Measurements from ENCODE around the gene LRTM2. TPM values are rescaled to one million over a fixed set of nuclear protein-coding genes. Genes with fewer than 3 reads are reported as not detected.

Gene LRTM2
- total RNA-seq, 1 experiment from 2014 or later: not detected

DNA sequence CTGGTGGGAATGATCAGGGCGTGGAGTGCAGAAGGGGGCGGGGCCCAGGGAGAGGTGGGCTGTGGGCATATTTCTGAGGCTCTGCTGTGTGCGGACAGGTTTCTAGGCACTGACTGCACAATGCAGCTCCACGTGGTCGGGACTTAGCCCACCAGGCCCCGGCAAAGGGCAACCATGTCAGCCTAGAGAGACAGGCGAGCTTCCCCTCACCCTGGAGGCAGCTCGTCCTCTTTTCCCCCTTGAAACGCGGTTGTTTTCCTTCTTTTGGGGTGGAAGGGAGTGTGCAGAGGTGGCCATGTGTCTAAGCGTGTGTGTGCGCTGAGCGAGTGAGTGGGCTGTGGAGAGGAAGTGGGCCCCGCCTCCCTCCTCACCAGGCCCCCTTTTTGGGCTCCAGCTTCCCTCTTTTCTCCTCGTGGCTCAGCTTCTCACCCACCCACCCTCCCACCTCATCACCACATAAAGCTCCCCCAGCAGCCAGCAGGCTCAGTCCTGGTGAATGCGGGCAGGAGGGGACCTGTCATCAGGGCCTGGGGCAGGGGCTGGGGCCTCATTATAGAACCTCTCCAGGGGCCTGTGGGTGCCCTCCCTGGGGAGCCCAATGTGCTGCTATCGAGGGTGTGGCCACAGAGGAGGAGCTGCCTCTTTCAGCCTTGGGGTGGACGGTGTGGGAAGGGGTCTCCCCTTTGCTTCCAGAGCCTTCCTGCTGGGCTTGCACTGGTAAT lies 22.0 kb downstream of the LRTM2 start:
- BruUV-seq (replicated peaks): no TSS peak
- no peaks in the 10 kb centered on the region for H3K9me3 ChIP-seq (ENCODE audit: low read length)
- H3K9ac ChIP-seq (ENCODE audit: low read length): no peak overlapping the region
- no peaks in the 10 kb centered on the region for H3K9me2 ChIP-seq (replicated peaks; ENCODE audit: low read length)
- intact Hi-C loops (cut with micrococcal nuclease): no loop called here
- no peak for DNase-seq
- no peaks in the 10 kb centered on the region for H4K20me1 ChIP-seq (ENCODE audit: low read length)
- no peaks in the 10 kb centered on the region for H3F3A ChIP-seq (ENCODE audit: low read length, unreplicated experiment)
- no peak overlapping the region for H3K4me3 ChIP-seq (ENCODE audit: low read length)
- peaks cover 36% of the 10 kb centered on the region for H3K27me3 ChIP-seq (ENCODE audit: low read length)
- H3K79me2 ChIP-seq (ENCODE audit: low read length): no peaks in the 10 kb centered on the region
- no peak overlapping the region for H3K4me2 ChIP-seq (ENCODE audit: low read length)
- H3K36me3 ChIP-seq (ENCODE audit: low read depth, low read length): no peaks in the 10 kb centered on the region
- no peak for TF ChIP-seq EZH2phosphoT487 (IDR thresholded peaks at IDR 0.05; ENCODE audit: borderline replicate concordance, low read length)
- TF ChIP-seq, protein P1, sequence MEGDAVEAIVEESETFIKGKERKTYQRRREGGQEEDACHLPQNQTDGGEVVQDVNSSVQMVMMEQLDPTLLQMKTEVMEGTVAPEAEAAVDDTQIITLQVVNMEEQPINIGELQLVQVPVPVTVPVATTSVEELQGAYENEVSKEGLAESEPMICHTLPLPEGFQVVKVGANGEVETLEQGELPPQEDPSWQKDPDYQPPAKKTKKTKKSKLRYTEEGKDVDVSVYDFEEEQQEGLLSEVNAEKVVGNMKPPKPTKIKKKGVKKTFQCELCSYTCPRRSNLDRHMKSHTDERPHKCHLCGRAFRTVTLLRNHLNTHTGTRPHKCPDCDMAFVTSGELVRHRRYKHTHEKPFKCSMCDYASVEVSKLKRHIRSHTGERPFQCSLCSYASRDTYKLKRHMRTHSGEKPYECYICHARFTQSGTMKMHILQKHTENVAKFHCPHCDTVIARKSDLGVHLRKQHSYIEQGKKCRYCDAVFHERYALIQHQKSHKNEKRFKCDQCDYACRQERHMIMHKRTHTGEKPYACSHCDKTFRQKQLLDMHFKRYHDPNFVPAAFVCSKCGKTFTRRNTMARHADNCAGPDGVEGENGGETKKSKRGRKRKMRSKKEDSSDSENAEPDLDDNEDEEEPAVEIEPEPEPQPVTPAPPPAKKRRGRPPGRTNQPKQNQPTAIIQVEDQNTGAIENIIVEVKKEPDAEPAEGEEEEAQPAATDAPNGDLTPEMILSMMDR (conservative IDR thresholded peaks at IDR 0.05; ENCODE audit: low read depth, low read length): no peak
- no peak for TF ChIP-seq EZH2 (IDR thresholded peaks at IDR 0.05; ENCODE audit: low read length, unreplicated experiment)
- ATAC-seq: no peak
- CTCF ChIA-PET: no interaction called here
- H3K27ac ChIP-seq (ENCODE audit: low read length): no peak overlapping the region
- POLR2A ChIA-PET (ENCODE audit: unreplicated experiment): no interaction called here
- peaks cover 11% of the 10 kb centered on the region for H3K4me1 ChIP-seq (ENCODE audit: insufficient read depth, low read length)
- no peak overlapping the region for H2AFZ ChIP-seq (ENCODE audit: low read length)

DNA sequence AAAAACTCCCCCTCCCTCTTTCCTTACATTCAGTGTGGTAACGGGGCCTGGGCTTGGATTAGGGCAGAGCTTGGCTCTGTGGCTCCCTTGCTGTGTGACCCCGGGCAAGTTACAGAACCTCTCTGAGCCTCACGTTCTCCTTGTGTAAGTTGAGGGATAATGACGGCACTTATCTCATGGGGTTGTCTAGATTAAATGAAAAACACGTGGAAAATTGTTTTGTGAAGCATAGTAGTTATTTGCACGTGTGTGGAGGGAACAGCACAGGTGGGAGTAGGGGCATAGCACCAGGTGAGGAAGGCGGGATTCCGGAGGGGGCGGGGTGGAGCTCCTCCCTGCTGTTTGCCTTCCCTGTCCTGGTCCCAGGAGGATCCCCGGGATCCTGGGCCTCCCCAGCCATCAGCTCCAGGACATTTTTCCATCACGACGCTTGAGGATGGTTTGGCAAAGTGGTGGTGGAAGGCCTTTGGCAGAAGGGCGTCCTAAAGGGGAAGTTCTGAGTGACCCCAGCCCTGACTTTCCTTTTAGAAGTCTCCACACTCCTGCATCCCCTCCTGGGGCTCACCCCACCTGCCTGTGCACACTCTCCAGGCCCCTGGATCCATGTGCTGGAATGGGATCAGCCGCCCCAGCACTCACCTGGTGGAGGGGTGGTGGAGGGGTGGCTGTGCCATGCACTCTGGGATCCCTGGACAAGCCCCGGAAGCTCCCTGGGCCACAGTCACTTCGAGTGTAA lies 22.7 kb downstream of the LRTM2 start:
- Histone ChIP-seq H3K79me2 (ENCODE audit: low read length) (no peaks in the 10 kb centered on the region), H3K9me2 (replicated peaks; ENCODE audit: low read length) (no peaks in the 10 kb centered on the region), H2AFZ (ENCODE audit: low read length) (no peak overlapping the region), H3K27me3 (ENCODE audit: low read length) (peaks cover 39% of the 10 kb centered on the region), H3K4me1 (ENCODE audit: insufficient read depth, low read length) (peaks cover 4% of the 10 kb centered on the region), H3K4me3 (ENCODE audit: low read length) (no peak overlapping the region), H3F3A (ENCODE audit: low read length, unreplicated experiment) (no peaks in the 10 kb centered on the region), H3K9me3 (ENCODE audit: low read length) (no peaks in the 10 kb centered on the region), H3K4me2 (ENCODE audit: low read length) (no peak overlapping the region), H4K20me1 (ENCODE audit: low read length) (no peaks in the 10 kb centered on the region), H3K9ac (ENCODE audit: low read length) (no peak overlapping the region), H3K36me3 (ENCODE audit: low read depth, low read length) (no peaks in the 10 kb centered on the region), H3K27ac (ENCODE audit: low read length) (no peak overlapping the region)
- ChIA-PET POLR2A (ENCODE audit: unreplicated experiment) (no interaction called here), CTCF (no interaction called here)
- no peak for TF ChIP-seq EZH2 (IDR thresholded peaks at IDR 0.05; ENCODE audit: low read length, unreplicated experiment)
- no peak for TF ChIP-seq EZH2phosphoT487 (IDR thresholded peaks at IDR 0.05; ENCODE audit: borderline replicate concordance, low read length)
- TF ChIP-seq, protein P1 (conservative IDR thresholded peaks at IDR 0.05; ENCODE audit: low read depth, low read length): no peak
- ATAC-seq (no peak), DNase-seq (no peak)
- intact Hi-C loops (cut with micrococcal nuclease): no loop called here
- BruUV-seq (replicated peaks): no TSS peak

DNA sequence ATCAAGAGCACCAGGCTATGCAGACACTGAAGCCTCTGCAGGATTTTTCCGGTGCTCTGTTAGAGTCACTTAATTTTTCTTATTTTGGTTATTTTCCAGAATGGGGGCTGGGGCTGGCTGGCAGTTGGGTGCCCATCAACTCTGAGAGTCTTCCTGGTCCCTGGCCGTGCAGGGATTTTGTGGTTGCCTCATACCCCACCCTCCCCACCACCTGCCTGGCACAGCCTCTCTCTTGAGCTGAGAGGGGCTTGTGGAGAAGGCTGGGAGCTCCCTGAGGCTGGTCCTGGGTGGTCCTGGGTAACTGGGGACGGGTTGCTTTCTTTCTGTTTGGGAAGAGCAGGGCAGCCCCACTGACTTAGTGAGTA lies 23.3 kb downstream of the LRTM2 start:
- no peak overlapping the region for H3K9ac ChIP-seq (ENCODE audit: low read length)
- ATAC-seq (no peak), DNase-seq (no peak)
- no peak overlapping the region for H3K4me3 ChIP-seq (ENCODE audit: low read length)
- intact Hi-C loops (cut with micrococcal nuclease): no loop called here
- no peak overlapping the region for H3K27ac ChIP-seq (ENCODE audit: low read length)
- H3K9me2 ChIP-seq (replicated peaks; ENCODE audit: low read length): no peaks in the 10 kb centered on the region
- no peak overlapping the region for H2AFZ ChIP-seq (ENCODE audit: low read length)
- peaks cover 4% of the 10 kb centered on the region for H3K4me1 ChIP-seq (ENCODE audit: insufficient read depth, low read length)
- no peaks in the 10 kb centered on the region for H3K36me3 ChIP-seq (ENCODE audit: low read depth, low read length)
- CTCF ChIA-PET: no interaction called here
- H4K20me1 ChIP-seq (ENCODE audit: low read length): no peaks in the 10 kb centered on the region
- TF ChIP-seq, protein P1 (conservative IDR thresholded peaks at IDR 0.05; ENCODE audit: low read depth, low read length): no peak
- TF ChIP-seq EZH2phosphoT487 (IDR thresholded peaks at IDR 0.05; ENCODE audit: borderline replicate concordance, low read length) (no peak), EZH2 (IDR thresholded peaks at IDR 0.05; ENCODE audit: low read length, unreplicated experiment) (no peak)
- no peaks in the 10 kb centered on the region for H3F3A ChIP-seq (ENCODE audit: low read length, unreplicated experiment)
- H3K79me2 ChIP-seq (ENCODE audit: low read length): no peaks in the 10 kb centered on the region
- H3K4me2 ChIP-seq (ENCODE audit: low read length): no peak overlapping the region
- H3K27me3 ChIP-seq (ENCODE audit: low read length): peaks cover 42% of the 10 kb centered on the region
- POLR2A ChIA-PET (ENCODE audit: unreplicated experiment): no interaction called here
- BruUV-seq (replicated peaks): no TSS peak
- no peaks in the 10 kb centered on the region for H3K9me3 ChIP-seq (ENCODE audit: low read length)

Data from PC-3 (cell line).